Epithelial cell of esophagus (primary cell): ENCODE data around the gene BRME1.

Experiments used
- DNase-seq: peaks from one replicate; pipeline ENCODE4 v3.0.0; 2010; ENCODE audit warnings: low read depth
- H3K4me3 ChIP-seq: 2 replicates; pipeline ENCODE4 v1.5.1; 2011; ENCODE audit warnings: mild to moderate bottlenecking, low read length, control low read depth
- CTCF ChIP-seq: IDR thresholded peaks from 2 replicates; pipeline ENCODE4 v1.5.1; 2011; ENCODE audit warnings: low read depth, mild to moderate bottlenecking, low read length, control low read depth, inconsistent platforms; ENCODE audit not compliant: insufficient read depth; ENCODE audit errors: missing control alignments

The BRME1 gene

DNA sequence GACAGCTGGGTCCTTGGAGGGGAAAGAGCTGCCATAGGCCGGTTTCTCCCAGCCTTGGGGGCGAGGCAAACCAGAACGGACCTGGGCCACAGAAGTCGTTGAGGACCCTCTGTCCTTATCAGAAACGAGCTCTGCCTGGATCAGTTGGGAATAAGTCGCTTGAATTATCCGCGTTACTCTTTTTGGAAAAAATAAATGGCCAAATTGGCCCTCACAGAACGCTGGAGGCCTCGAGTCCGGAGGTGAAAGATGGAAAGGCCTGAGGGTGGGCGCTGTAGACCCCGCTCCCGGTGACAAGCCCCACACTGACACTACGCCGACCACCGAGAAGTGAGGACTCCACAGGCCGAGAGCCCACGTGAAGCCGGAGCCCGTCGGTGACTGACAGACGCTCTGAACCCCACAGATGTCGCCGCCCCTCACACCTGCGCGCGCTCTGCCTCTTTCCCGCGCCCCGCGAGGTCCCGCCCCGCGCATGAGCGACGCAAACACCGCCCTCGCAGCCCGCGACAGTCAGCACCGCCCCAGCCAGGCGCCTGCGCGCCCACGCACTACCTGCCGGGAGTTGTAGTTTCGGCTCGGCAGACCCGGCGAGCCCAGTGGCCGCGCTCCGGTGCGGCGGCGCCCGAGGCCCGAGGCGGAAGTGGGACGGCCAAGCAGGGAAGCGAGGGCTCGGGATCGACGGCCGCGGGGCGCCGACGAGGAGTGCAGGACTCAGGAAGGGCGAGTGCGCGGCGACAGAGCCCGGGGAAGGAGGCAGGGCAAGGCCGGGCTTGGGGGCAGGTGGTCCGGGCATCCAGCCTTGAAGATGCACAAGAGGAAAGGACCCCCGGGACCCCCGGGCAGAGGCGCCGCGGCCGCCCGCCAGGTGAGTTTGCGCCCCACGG lies at the start of gene BRME1, which contains the start of gene CC2D1A:
BRME1 (minus strand) TSS at position 484 of the 887 bp plus-strand sequence. CDS start 1,225 bp downstream, outside the sequence.
CC2D1A (plus strand) TSS at position 568 of the 887 bp plus-strand sequence; CDS start at position 809, 241 bp downstream.
- peak within 1 kb of the TSS; percentile 81 for H3K4me3 ChIP-seq
- DNase-seq = peak; percentile 91
- TF ChIP-seq CTCF = no peak

DNA sequence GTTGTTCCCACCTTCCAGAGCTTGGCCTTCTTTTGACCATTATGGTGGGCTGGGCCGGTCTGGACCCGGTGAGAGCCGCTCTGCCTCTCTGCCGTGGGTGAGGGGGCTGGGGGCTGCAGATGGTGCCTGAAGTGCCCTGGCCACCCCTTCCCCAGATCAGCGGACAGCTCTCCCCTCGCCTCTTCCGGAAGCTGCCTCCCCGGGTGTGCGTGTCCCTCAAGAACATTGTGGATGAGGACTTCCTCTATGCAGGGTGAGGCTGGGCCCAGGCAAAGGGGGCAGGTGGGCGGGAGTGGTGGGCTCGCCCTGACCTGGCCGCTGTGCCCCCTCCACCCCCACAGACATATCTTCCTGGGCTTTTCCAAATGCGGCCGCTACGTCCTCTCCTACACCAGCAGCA lies 48.3 kb upstream of the BRME1 start:
- H3K4me3 ChIP-seq = no peak overlapping the region
- no peak for TF ChIP-seq CTCF
- no peak for DNase-seq

- peak; percentile 79 for DNase-seq
- TF ChIP-seq CTCF = peak; percentile 35
- H3K4me3 ChIP-seq = peak overlapping the region; percentile 64
These were observed 47.1 kb upstream of the BRME1 start for GRCh38 chr19:13952931-13953531.

- no peak for TF ChIP-seq CTCF
- H3K4me3 ChIP-seq = peak within 1 kb of the TSS; percentile 64
- peak; percentile 100 for DNase-seq
These were observed 46.4 kb upstream of the BRME1 start, which contains the start of gene DCAF15 for GRCh38 chr19:13952154-13952930. Gene DCAF15, plus strand, starts transcription at chr19:13952509. Its CDS starts 4 bp downstream, at chr19:13952513.

DNA sequence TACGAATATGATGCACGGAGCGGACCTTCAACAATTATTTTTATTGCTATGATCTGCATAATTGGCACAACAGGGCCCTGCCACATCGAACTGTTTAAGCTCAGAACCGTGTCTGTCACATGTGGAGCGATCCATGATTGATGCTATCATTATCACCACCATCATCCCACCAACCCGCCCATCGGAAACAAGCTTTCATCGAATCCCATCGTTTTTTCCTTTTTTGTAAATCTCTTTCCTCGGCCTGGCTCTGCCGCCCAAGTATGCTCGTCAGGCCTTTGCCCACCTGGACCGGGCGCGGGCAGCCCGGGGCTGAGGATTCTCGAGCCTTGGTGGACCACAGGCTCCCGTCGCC lies 45.9 kb upstream of the BRME1 start:
- DNase-seq = no peak
- peak overlapping the region; percentile 48 for H3K4me3 ChIP-seq
- no peak for TF ChIP-seq CTCF

DNA sequence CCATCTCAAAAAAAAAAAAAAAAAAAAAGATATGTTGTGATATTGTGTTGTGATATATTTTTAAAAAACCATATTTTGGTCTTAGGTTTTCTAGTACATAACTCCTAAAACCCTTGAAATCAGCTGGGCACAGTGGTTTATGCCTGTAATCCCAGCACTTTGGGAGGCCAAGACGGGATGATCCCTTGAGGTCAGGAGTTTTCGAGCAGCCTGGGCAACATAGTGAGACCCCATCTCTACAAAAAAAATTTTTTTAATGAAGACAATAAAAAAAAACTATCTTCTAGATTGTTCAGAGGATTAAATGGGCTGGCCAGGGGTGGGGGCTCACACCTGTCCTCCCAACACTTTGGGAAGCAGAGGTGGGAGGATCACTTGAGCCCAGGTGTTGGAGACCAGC lies 45.1 kb upstream of the BRME1 start:
- no peak for DNase-seq
- no peak for TF ChIP-seq CTCF
- no peak overlapping the region for H3K4me3 ChIP-seq
